Endothelial cell of umbilical vein (primary cell): ENCODE measurements around the gene PLEKHH3. TPM values are rescaled to one million over a fixed set of nuclear protein-coding genes. Genes with fewer than 3 reads are reported as not detected.

ENCODE experiments used
- BruUV-seq: library from RNA; stranded (reverse); fragments of 400-500 nt; replicated peaks from 2 replicates; lab custom pipeline; 2021; lab: Mats Ljungman, UMichigan
- CTCF ChIA-PET: fragments of 300-600, 350-600 bp; sonication (Branson Sonifier 250); formaldehyde crosslinking; loops from one replicate; lab custom pipeline; 2021; ENCODE audit warnings: antibody characterized with exemption, inconsistent platforms; lab: Charles Lee
- POLR2A ChIA-PET: fragments of 300-600, 350-600 bp; sonication (Branson Sonifier 250); formaldehyde crosslinking; loops from one replicate; lab custom pipeline; 2021; ENCODE audit warnings: antibody characterized with exemption, inconsistent platforms; lab: Charles Lee
- DNase-seq: peaks from one replicate; pipeline ENCODE4 v3.0.0-alpha.2; 2011; ENCODE audit warnings: low read depth, low spot score
- FAIRE-seq: peaks from 2 replicates; lab custom pipeline; 2011; peaks lifted over from hg19 to GRCh38; lab: Jason Lieb, UNC
- H2AFZ ChIP-seq: 2 replicates; pipeline ENCODE4 v1.6.0; 2012; ENCODE audit warnings: low read depth, low read length, control low read depth, inconsistent platforms
- H3K27ac ChIP-seq: 2 replicates; pipeline ENCODE4 v1.5.1; 2011; ENCODE audit warnings: low read depth, mild to moderate bottlenecking, control low read depth, low read length, moderate library complexity; ENCODE audit not compliant: insufficient read depth
- H3K27me3 ChIP-seq, 2 experiments: 2 replicates each; pipeline versions ENCODE4 v1.6.0 to v1.6.1; 2011; ENCODE audit warnings: low read length in 2 of 2, mixed read lengths in 1 of 2; ENCODE audit not compliant: control insufficient read depth in 2 of 2, insufficient read depth in 2 of 2
- H3K36me3 ChIP-seq, 2 experiments: 2 replicates in 1 of 2; 3 replicates in 1 of 2; pipeline ENCODE4 v1.5.1; 2011; ENCODE audit warnings: low read length in 2 of 2, mild to moderate bottlenecking in 1 of 2, moderate library complexity in 1 of 2; ENCODE audit not compliant: control insufficient read depth in 2 of 2, insufficient read depth in 2 of 2; ENCODE audit errors: extremely low read depth in 1 of 2
- H3K4me1 ChIP-seq: 3 replicates; pipeline ENCODE4 v1.5.1; 2011; ENCODE audit warnings: mild to moderate bottlenecking, low read length; ENCODE audit not compliant: control insufficient read depth, insufficient read depth; ENCODE audit errors: extremely low read depth
- H3K4me2 ChIP-seq: 2 replicates; pipeline ENCODE4 v1.6.1; 2011; ENCODE audit warnings: low read length, control low read depth, mixed read lengths; ENCODE audit not compliant: insufficient read depth
- H3K4me3 ChIP-seq, 3 experiments: fragments of 200-600 bp in 1 of 3; sonication (generic), shearing (Covaris generic) in 1 of 3; replicated peaks in 1 of 3; 2 replicates each; pipeline ENCODE4 v1.5.1; 2011 to 2016; ENCODE audit warnings: control low read depth in 3 of 3, low read length in 3 of 3, mild to moderate bottlenecking in 2 of 3, inconsistent platforms in 1 of 3, low read depth in 1 of 3, moderate library complexity in 1 of 3; ENCODE audit not compliant: insufficient read depth in 1 of 3
- H3K79me2 ChIP-seq: 2 replicates; pipeline ENCODE4 v1.6.0; 2012; ENCODE audit warnings: low read length, inconsistent platforms; ENCODE audit not compliant: control insufficient read depth, insufficient read depth
- H3K9ac ChIP-seq: replicated peaks from 2 replicates; pipeline ENCODE3; 2011; ENCODE audit warnings: low read length, control low read depth; ENCODE audit not compliant: insufficient read depth; ENCODE audit errors: extremely low read depth
- H3K9me1 ChIP-seq: replicated peaks from 3 replicates; pipeline ENCODE4 v1.6.0; 2011; ENCODE audit warnings: mild to moderate bottlenecking, low read length; ENCODE audit not compliant: control insufficient read depth, insufficient read depth; ENCODE audit errors: extremely low read depth
- H3K9me3 ChIP-seq: replicated peaks from 2 replicates; pipeline ENCODE4 v1.5.1; 2012; ENCODE audit warnings: low read length, inconsistent platforms; ENCODE audit not compliant: control insufficient read depth, insufficient read depth
- H4K20me1 ChIP-seq: replicated peaks from 2 replicates; pipeline ENCODE3; 2011; ENCODE audit warnings: mild to moderate bottlenecking, low read length; ENCODE audit not compliant: control insufficient read depth, insufficient read depth; ENCODE audit errors: extremely low read depth
- GATA2 ChIP-seq: IDR thresholded peaks from 2 replicates; pipeline ENCODE4 v1.7.0; 2011; ENCODE audit warnings: low read depth, mild to moderate bottlenecking, moderate library complexity, mixed read lengths, low read length; ENCODE audit not compliant: insufficient read length, insufficient read depth
- dilution Hi-C: fragments of 300-500 bp; cut with MboI; formaldehyde crosslinking; loops from one replicate; pipeline ENCODE4 v1.15.0; 2019; ENCODE audit warnings: low sequenced_read_pairs; ENCODE audit not compliant: extremely low pct_ligation_motif_present
- intact Hi-C: fragments of 100-400 bp; cut with micrococcal nuclease; formaldehyde crosslinking; loops from one replicate; pipeline ENCODE4 v1.10.0; 2022
- polyA plus RNA-seq, 4 experiments: library from polyadenylated mRNA; depleted of rRNA in 3 of 4; stranded (reverse) in 3 of 4; unstranded in 1 of 4; fragments of >200 nt; gene quantifications; 2 replicates each; pipeline versions ENCODE4 v1.2.1 to v1.2.3, GENCODE V29; 2011 to 2012; ENCODE audit warnings: missing spikeins in 1 of 4
- total RNA-seq: library from RNA; stranded (reverse); gene quantifications from 2 replicates; pipeline ENCODE4 v1.2.3, GENCODE V29; 2021
- TF ChIP-seq, protein P1 (sequence below): IDR thresholded peaks from 2 replicates; pipeline ENCODE4 v1.6.1; 2011; ENCODE audit not compliant: insufficient read depth, insufficient read length
- TF ChIP-seq, protein P2 (sequence below), 2 donors: IDR thresholded peaks; 1 replicate in 1 of 2; 2 replicates in 1 of 2; pipeline ENCODE4 v1.5.1; 2011; ENCODE audit warnings: low read length in 2 of 2, mild to moderate bottlenecking in 2 of 2, moderate library complexity in 2 of 2, control low read depth in 1 of 2, inconsistent platforms in 1 of 2, low read depth in 1 of 2; ENCODE audit not compliant: insufficient read depth in 1 of 2; ENCODE audit errors: extremely low read depth in 1 of 2

The PLEKHH3 gene
- total and polyA plus RNA-seq, 2 donors (not counting 3 experiments of a cell fraction or from before 2014, with no cell fraction given): 5.4 to 11.3 TPM

DNA sequence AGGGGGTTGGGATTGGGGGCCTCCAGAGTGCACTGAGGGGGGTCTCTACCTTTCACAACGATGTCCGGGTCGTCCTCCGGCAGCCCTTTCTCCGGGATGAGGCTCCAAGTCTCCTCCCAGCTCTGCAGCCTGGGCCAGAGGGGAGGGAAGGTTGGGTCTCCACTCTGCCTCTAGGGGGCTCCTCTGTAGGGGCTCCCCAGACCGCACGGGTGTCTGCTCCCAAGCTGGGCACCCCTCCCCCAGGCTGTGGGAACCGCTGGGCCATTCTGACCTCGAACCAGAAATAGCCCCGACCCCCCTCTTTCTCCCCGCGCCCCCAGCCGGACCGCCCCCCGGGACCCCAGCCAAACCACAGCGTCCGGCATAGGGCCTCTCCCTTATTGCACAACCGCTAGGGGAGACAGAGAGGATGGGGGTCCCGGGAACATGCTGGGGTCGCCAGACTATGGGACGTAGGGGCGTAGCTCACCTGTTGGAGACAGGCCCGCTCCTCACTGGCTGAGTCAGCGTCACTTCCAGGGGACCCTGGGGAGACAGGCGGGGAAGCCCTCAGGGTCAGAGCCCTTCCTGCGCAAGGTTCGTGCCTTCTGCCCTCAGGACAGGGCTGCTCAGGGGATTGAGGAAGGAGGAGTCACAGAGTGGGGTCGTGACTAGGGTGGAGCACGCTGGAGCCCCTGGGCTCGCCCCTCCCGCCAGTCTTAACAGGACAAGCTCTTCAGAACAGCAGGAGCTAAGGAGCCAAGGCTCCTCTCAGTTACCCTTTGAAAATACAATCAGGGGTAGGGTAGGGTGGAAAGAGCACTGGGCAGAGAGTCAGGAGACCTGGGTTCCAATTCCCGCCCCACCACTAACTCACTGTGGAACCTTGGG lies 2.7 kb downstream of the PLEKHH3 start:
- H3K4me3 ChIP-seq: no peak overlapping the region
- dilution Hi-C loops: no loop called here
- TF ChIP-seq, protein P1, sequence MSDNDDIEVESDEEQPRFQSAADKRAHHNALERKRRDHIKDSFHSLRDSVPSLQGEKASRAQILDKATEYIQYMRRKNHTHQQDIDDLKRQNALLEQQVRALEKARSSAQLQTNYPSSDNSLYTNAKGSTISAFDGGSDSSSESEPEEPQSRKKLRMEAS: no peak
- TF ChIP-seq GATA2: no peak
- TF ChIP-seq, protein P2, sequence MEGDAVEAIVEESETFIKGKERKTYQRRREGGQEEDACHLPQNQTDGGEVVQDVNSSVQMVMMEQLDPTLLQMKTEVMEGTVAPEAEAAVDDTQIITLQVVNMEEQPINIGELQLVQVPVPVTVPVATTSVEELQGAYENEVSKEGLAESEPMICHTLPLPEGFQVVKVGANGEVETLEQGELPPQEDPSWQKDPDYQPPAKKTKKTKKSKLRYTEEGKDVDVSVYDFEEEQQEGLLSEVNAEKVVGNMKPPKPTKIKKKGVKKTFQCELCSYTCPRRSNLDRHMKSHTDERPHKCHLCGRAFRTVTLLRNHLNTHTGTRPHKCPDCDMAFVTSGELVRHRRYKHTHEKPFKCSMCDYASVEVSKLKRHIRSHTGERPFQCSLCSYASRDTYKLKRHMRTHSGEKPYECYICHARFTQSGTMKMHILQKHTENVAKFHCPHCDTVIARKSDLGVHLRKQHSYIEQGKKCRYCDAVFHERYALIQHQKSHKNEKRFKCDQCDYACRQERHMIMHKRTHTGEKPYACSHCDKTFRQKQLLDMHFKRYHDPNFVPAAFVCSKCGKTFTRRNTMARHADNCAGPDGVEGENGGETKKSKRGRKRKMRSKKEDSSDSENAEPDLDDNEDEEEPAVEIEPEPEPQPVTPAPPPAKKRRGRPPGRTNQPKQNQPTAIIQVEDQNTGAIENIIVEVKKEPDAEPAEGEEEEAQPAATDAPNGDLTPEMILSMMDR (IDR thresholded peaks at IDR 0.05; ENCODE audit: extremely low read depth in 1 of 2, insufficient read depth in 1 of 2, low read depth in 1 of 2, low read length in 2 of 2): peak; percentile 37 to 67
- FAIRE-seq (peak; percentile 46), DNase-seq (peak; percentile 18)
- no peak overlapping the region for H3K4me2 ChIP-seq
- H3K4me1 ChIP-seq: peaks cover 22% of the 10 kb centered on the region
- no TSS peak for BruUV-seq
- no peak overlapping the region for H3K27ac ChIP-seq
- H2AFZ ChIP-seq: no peak overlapping the region
- H3K9me3 ChIP-seq: no peaks in the 10 kb centered on the region
- no peaks in the 10 kb centered on the region for H3K27me3 ChIP-seq
- ChIA-PET POLR2A (no interaction called here), CTCF (interaction anchor here (0.8 to 8.3 kb wide), 9 partner anchors 9 to 100 kb away, joined by 3 to 109 read pairs (median 7); partner anchors contain the start of genes CNTNAP1, PSMC3IP, RETREG3 and TUBG1)
- H3K9me1 ChIP-seq: no peaks in the 10 kb centered on the region
- intact Hi-C loops: no loop called here
- no peaks in the 10 kb centered on the region for H4K20me1 ChIP-seq
- H3K36me3 ChIP-seq: peaks cover 5 to 19% of the 10 kb centered on the region in 2 experiments
- no peak overlapping the region for H3K9ac ChIP-seq
- no peaks in the 10 kb centered on the region for H3K79me2 ChIP-seq
